B cell (primary cell): ENCODE data around the gene USP21.

Experiments
- CTCF ChIP-seq: fragments of 200-600 bp; IDR thresholded peaks from one replicate; pipeline ENCODE4 v1.8.0; 2022; ENCODE audit warnings: antibody characterized with exemption, mild to moderate bottlenecking
- EZH2 ChIP-seq: IDR thresholded peaks from 2 replicates; pipeline ENCODE4 v1.6.1; 2012; ENCODE audit warnings: borderline replicate concordance, low read depth, mild to moderate bottlenecking, moderate library complexity, low read length; ENCODE audit not compliant: insufficient read depth, poor library complexity, severe bottlenecking

- no peak for TF ChIP-seq CTCF
- TF ChIP-seq EZH2 = no peak
Observed at GRCh38 chr1:161177936-161178244, 18.6 kb downstream of the USP21 start.
